Nucleus accumbens (tissue), 56 donors: ENCODE measurements around the gene ELL.

ENCODE experiments used
- DNase-seq, 56 donors: peaks; one replicate each; lab custom pipeline; 2025; lab: John Stamatoyannopoulos, UW

The ELL gene

GRCh38 chr19:18450931-18451836, 70.7 kb downstream of the ELL start:
- peak in 53 of 56 donors; percentile 24 to 94 (median 73) for DNase-seq

DNA sequence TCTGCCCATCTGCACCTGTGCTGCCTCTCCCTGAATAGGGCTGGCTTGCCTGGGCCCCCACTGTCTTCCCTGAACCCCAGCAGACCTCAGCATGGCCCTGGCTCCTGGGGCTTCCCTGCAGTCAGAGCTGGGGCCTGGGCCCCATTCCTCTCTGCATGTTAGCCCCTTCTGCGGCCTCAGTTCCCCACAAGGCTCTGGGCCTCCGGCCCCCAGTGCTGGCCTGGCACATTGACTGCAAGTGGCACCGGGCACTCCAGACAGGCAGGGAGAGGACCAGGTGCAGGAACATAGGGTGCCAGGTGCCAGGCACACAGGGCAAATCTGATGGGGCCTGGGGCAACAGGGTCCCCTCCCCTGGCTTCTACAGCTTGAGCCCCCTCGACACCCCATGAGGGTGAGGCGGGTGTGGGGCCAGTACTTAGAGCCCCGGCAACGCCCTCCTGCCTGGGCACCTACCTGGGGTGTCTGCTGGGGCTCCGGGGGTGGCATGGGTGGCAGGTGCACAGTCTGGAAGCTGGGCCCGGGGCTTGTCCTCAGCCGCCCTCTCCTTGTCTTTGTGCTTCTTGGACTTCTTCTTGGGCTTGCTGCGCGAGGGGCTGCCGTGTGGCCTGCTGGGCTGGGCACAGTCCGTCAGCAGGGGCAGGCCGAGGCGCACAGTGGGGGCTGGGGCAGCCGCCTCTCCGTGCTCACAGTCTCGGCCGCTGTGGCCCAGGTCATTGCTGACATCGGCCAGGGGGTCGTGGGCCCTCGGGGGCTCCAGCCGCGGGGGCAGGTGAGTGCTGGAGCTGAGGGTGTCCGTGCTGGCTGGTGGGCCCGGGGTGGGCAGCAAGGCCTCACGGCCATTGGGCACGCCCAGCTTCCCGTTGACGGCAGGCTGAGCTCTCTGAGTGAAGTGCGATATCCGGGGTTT, 71.6 kb downstream of the ELL start:
- DNase-seq: no peak

DNA sequence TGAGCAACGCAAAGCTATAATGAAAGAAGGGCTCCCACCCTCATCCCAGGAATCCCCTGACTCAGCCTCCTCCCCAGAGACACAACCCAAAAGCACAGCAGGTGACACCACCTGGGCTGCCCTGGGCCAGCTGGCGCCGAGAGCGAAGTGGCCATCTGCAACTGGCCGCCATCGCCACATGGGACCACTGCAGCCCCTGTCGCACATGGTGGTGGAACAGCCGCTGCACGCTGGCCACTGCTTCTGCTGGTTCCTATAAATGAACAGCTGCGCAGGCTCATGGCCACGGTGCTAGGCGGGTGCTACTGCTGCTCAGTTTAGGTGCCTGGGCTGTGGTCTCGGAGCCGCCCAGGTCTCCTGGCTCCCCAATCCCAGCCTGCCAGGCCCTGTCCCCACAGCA, 72.3 kb downstream of the ELL start:
- DNase-seq: no peak

- no peak for DNase-seq
These were observed 75.0 kb downstream of the ELL start for GRCh38 chr19:18446811-18447359.

GRCh38 chr19:18446145-18446810, 75.6 kb downstream of the ELL start:
- DNase-seq: no peak

DNA sequence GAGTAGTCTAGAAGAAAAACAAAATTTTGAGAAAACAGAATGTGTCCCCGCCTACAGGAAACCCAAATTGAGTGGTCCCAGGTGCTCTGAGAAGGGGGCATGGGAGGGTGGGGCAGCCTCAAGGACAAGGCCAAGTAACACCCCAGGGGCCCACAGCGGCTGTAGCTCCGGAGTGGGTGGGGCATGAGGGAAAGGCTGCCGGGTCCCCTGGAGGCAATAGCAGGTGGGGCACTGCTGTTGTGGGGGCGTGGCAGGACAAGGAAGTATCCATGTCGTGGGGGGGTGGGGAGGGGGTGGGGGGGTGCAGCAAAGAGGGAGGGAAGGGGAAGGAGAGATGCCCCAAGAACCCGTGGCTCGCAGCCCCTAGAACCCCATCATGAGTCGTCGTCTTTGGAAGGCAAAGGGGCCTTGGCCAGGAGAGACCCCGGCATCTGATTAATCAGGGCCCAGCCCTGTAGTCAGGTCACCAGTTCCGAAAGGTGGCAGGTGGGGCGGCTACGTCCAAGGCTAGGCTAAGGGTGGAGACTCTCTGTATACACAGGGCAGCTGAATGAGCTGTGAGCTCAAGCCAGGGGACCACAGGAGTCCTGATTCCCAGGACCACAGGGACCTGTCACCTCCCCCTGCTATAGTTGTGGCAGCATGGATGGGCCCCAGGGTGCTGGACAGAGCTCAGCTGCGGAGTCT, 76.5 kb downstream of the ELL start:
- no peak for DNase-seq

- no peak for DNase-seq
These were observed 77.4 kb downstream of the ELL start for GRCh38 chr19:18444513-18444912.

GRCh38 chr19:18443831-18444230, 78.0 kb downstream of the ELL start:
- DNase-seq: no peak

- no peak for DNase-seq
These were observed 78.5 kb downstream of the ELL start for GRCh38 chr19:18443406-18443805.

DNA sequence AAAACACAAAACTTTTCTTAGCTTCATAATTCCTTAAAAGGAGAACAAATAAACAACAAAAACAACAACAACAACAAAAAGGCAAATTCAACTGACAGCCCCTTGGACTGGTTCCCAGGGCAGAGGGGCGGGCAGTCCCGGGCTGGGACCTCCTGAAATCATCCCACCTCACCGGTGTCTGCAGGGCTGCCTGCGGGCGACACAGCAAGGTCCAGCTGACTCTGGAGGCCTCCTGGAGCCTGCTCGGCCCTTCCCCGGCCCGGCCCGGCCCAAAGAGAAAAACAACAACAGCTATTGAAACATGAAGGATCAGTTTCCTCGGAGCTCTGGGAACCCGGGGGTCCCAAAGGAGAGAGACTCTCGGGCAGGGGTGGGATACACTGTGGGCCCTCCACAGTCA, 78.9 kb downstream of the ELL start:
- no peak for DNase-seq

- DNase-seq: no peak
These were observed 79.8 kb downstream of the ELL start for GRCh38 chr19:18441804-18442788.

- DNase-seq: no peak
These were observed 80.7 kb downstream of the ELL start for GRCh38 chr19:18440936-18441803.

GRCh38 chr19:18440415-18440877, 81.4 kb downstream of the ELL start:
- DNase-seq: no peak

GRCh38 chr19:18439910-18440237, 82.0 kb downstream of the ELL start:
- no peak for DNase-seq

DNA sequence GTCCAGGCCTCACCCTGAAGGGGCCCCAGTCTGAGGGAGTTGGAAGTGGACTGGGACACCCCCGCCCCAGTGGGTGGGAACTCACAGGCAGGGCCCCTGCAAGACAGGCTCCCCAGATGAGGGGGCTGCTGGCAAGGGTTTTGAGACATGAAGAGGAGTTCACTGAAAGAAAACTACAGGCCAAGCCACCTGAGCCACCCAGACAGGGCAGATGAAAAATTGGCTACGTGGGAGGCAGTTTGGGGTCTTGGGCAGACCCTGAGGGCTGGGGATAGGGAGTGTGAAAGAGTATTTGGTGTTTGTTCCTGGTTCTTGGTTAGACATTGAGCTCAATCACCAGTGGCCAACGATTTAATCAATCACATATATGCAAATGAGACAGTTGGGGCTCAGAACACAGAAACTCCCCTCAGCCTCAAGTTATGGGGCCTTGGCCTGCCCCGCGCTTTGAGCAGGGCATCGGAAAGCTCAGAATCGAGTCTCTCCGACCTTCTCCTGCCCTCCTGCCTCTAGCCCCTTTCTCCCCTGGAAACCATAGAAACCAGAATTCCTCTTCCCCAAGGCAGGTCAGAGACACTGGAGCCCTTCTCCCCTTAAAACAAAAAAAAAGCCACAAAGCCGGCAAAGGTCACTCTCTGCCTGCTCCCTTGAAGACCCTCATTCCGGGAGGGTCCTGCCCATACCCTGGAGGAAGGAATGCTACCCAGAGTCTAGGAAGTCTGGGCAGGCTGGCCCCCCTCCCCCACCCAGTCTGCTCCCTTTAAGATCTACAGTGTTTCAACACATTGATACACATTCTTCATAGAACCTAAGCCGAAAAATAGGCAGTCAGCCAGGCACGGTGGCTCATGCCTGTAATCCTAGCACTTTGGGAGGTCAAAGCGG, 82.6 kb downstream of the ELL start:
- DNase-seq: no peak

GRCh38 chr19:18438331-18439024, 83.4 kb downstream of the ELL start:
- DNase-seq: no peak
